A549 treated with AZD2906 at 1 μM for 4 hours (cell line): ENCODE data around the gene LCAT. TPM values are rescaled to one million over a fixed set of nuclear protein-coding genes. Genes with fewer than 3 reads are reported as not detected.

Experiments used
- total RNA-seq: library from RNA; stranded (reverse); fragments of 200-300 nt; extraction: Qiagen RNA extraction; gene quantifications from 5 replicates; pipeline ENCODE4 v1.2.3, GENCODE V29; 2022

LCAT gene
- total RNA-seq = 4.5 to 13.3 TPM (median 12.1 TPM) in 5 replicates

GRCh38 chr16:67943619-67944504 lies at the start of gene LCAT:
TSS of gene LCAT (minus strand) at chr16:67944120. CDS start at chr16:67944101, 19 bp downstream.

GRCh38 chr16:67979955-67980678 lies 36.2 kb upstream of the LCAT start, which contains the start of gene DPEP3:
TSS of gene DPEP3 (minus strand) at chr16:67980499. CDS start at chr16:67980380, 119 bp downstream.

GRCh38 chr16:67968400-67969253 lies 24.7 kb upstream of the LCAT start, which contains the start of gene SLC12A4:
TSS of gene SLC12A4 (minus strand) at chr16:67968637. CDS start at chr16:67968553, 84 bp downstream.

GRCh38 chr16:67936124-67936879 lies 7.6 kb downstream of the LCAT start, which contains the start of gene PSMB10:
TSS of gene PSMB10 (minus strand) at chr16:67936850. CDS start at chr16:67936749, 101 bp downstream.

GRCh38 chr16:67931712-67932461 lies 12.0 kb downstream of the LCAT start, which contains the start of gene CTRL:
TSS of gene CTRL (minus strand) at chr16:67931862. CDS start at chr16:67931852, 10 bp downstream.

GRCh38 chr16:67892899-67893742 lies 50.8 kb downstream of the LCAT start, which contains the start of gene PSKH1:
TSS of gene PSKH1 (plus strand) at chr16:67893254. CDS start at chr16:67908750, 15,496 bp downstream.

Other genes starting within 250 kb of the LCAT start
- 15.6 to 18.9 TPM (median 16.6 TPM) in 5 replicates for gene GFOD2, start 224.8 kb downstream of the LCAT start, total RNA-seq
- gene RANBP10, start 137.6 kb downstream of the LCAT start, total RNA-seq = 8.0 to 9.5 TPM (median 8.4 TPM) in 5 replicates
- gene TSNAXIP1, start 137.2 kb downstream of the LCAT start, total RNA-seq = 0.21 to 0.63 TPM (median 0.44 TPM) in 5 replicates
- gene THAP11, start 101.8 kb downstream of the LCAT start, total RNA-seq = 26.5 to 41.7 TPM (median 40.0 TPM) in 5 replicates
- gene NUTF2, start 97.2 kb downstream of the LCAT start, total RNA-seq = 232 to 250 TPM (median 235 TPM) in 5 replicates
- 21.8 to 28.3 TPM (median 26.3 TPM) in 5 replicates for gene CENPT, start 96.4 kb downstream of the LCAT start, total RNA-seq
- gene EDC4, start 71.1 kb downstream of the LCAT start, total RNA-seq = 47.8 to 62.7 TPM (median 58.0 TPM) in 5 replicates
- gene NRN1L, start 59.2 kb downstream of the LCAT start, total RNA-seq = 0.15 to 0.24 TPM (median 0.20 TPM) in 4 of 5 replicates, not detected in the other
- 13.8 to 18.3 TPM (median 16.6 TPM) in 5 replicates for gene PSKH1, start 50.9 kb downstream of the LCAT start, total RNA-seq
- gene CTRL, start 12.3 kb downstream of the LCAT start, total RNA-seq = 1.2 to 1.9 TPM (median 1.5 TPM) in 5 replicates
- gene PSMB10, start 7.3 kb downstream of the LCAT start, total RNA-seq = 37.3 to 52.6 TPM (median 52.0 TPM) in 5 replicates
- 26.9 to 33.6 TPM (median 29.3 TPM) in 5 replicates for gene SLC12A4, start 24.5 kb upstream of the LCAT start, total RNA-seq
- gene DPEP3, start 36.4 kb upstream of the LCAT start, total RNA-seq = not detected in 5 replicates
- gene DPEP2, start 55.4 kb upstream of the LCAT start, total RNA-seq = 0.05 TPM in 1 of 5 replicates, not detected in the others
- not detected in 5 replicates for gene DPEP2NB, start 71.8 kb upstream of the LCAT start, total RNA-seq
- gene DDX28, start 79.1 kb upstream of the LCAT start, total RNA-seq = 17.2 to 21.0 TPM (median 19.3 TPM) in 5 replicates
- 16.4 to 17.6 TPM (median 16.9 TPM) in 5 replicates for gene DUS2, start 79.2 kb upstream of the LCAT start, total RNA-seq
- gene NFATC3, start 141.2 kb upstream of the LCAT start, total RNA-seq = 12.2 to 15.0 TPM (median 14.4 TPM) in 5 replicates